Ovary (tissue), 3 donors: ENCODE results near the gene ZMAT3.

Source experiments
- CTCF ChIP-seq, 3 donors: fragments of 450-650 bp in 2 of 3; fragments of 200-600 bp in 1 of 3; IDR thresholded peaks; one replicate each; pipeline versions ENCODE4 v1.5.1 to v1.8.0; 2016 to 2022; ENCODE audit warnings: antibody characterized with exemption in 3 of 3, mild to moderate bottlenecking in 1 of 3
- EP300 ChIP-seq: sonication (generic); formaldehyde crosslinking; IDR thresholded peaks from one replicate; pipeline ENCODE4 v1.6.1; 2017; ENCODE audit warnings: antibody characterized with exemption
- POLR2A ChIP-seq: fragments of 450-650 bp; IDR thresholded peaks from one replicate; pipeline ENCODE4 v1.6.1; 2017; ENCODE audit warnings: antibody characterized with exemption, mild to moderate bottlenecking, moderate library complexity
- donor health status: DM: no; HTN: no; CAD: no.

- TF ChIP-seq POLR2A (no peak), CTCF (IDR thresholded peaks at IDR 0.05) (no peak), EP300 (no peak)
These were observed 16.7 kb upstream of the ZMAT3 start for GRCh38 chr3:179088306-179088705.
